HFFc6 (cell line): ENCODE data around the gene ANKMY1. TPM values are rescaled to one million over a fixed set of nuclear protein-coding genes. Genes with fewer than 3 reads are reported as not detected.

Experiments used
- DNase-seq: peaks from one replicate; pipeline ENCODE4 v3.0.0-alpha.2; 2018
- H3K27ac Mint-ChIP-seq: 2 replicates; pipeline ENCODE4 v1.8.0; 2020; ENCODE audit warnings: mild to moderate bottlenecking, mixed read lengths
- H3K27me3 Mint-ChIP-seq: 2 replicates; pipeline ENCODE4 v1.8.0; 2021; ENCODE audit warnings: mild to moderate bottlenecking, moderate library complexity, mixed read lengths; ENCODE audit not compliant: insufficient read depth
- H3K36me3 Mint-ChIP-seq: 2 replicates; pipeline ENCODE4 v1.8.0; 2021; ENCODE audit warnings: low read depth, mixed read lengths
- H3K4me1 Mint-ChIP-seq: 2 replicates; pipeline ENCODE4 v1.8.0; 2020; ENCODE audit warnings: low read depth, mixed read lengths
- H3K4me3 Mint-ChIP-seq: 2 replicates; pipeline ENCODE4 v1.8.0; 2020; ENCODE audit warnings: mild to moderate bottlenecking, moderate library complexity, mixed read lengths
- H3K9me3 Mint-ChIP-seq: 2 replicates; pipeline ENCODE4 v1.8.0; 2020; ENCODE audit warnings: mild to moderate bottlenecking, mixed read lengths
- total RNA-seq, 6 experiments: library from RNA; stranded (reverse); fragmentation: NEBNext Ultra II Directional; extraction: Animal tissue kit (Norgen Biotek cat#: 25700); gene quantifications; 2 replicates in 1 of 6; 3 replicates in 5 of 6; pipeline ENCODE4 v1.2.3, GENCODE V29; 2021
- TF ChIP-seq, protein P1 (sequence below): fragments of 200-600 bp; sonication (generic); IDR thresholded peaks from 2 replicates; pipeline ENCODE4 v1.5.0; 2021; ENCODE audit warnings: antibody characterized with exemption, mild to moderate bottlenecking

ANKMY1 gene
- total RNA-seq, 6 experiments from 2014 or later = 4.4 to 5.6 (median 5.2) TPM

DNA sequence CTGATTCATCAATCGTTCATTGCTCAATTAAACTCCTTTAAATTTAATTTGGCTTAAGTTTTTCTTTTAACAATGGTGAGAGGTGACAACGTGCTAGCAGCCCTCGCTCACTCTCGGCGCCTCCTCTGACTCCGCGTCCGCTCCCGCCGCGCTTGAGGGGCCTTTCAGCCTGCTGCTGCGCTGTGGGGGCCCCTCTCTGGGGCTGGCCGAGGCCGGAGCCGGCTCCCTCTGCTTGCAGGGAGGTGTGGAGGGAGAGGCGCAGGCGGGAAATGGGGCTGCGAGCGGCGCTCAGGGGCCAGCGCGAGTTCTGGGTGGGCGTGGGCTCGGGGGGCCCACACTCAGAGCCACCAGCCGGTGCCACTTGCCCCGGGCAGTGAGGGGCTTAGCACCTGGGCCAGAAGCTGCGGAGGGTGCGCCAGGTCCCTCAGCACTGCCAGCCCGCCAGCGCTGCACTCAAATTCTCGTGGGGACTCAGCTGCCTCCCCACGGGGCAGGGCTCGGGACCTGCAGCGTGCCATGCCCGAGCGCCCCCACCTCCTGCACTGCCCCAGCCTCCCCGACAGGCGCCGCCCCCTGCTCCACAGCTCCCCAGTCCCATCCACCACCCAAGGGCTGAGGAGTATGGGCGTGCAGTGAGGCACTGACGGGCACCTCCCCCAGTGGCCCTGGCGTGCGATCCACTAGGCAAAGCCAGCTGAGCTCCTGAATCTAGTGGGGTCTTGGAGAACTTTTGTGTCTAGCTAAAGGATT is 19.6 kb downstream of the ANKMY1 start:
- Mint-ChIP-seq H3K36me3 (peaks cover 33% of the 10 kb centered on the region), H3K4me1 (no peaks in the 10 kb centered on the region), H3K9me3 (no peaks in the 10 kb centered on the region; the same call in 1 of the 2 replicates), H3K27me3 (no peaks in the 10 kb centered on the region; the same call in 1 of the 2 replicates), H3K4me3 (no peak overlapping the region), H3K27ac (no peak overlapping the region)
- TF ChIP-seq, protein P1, sequence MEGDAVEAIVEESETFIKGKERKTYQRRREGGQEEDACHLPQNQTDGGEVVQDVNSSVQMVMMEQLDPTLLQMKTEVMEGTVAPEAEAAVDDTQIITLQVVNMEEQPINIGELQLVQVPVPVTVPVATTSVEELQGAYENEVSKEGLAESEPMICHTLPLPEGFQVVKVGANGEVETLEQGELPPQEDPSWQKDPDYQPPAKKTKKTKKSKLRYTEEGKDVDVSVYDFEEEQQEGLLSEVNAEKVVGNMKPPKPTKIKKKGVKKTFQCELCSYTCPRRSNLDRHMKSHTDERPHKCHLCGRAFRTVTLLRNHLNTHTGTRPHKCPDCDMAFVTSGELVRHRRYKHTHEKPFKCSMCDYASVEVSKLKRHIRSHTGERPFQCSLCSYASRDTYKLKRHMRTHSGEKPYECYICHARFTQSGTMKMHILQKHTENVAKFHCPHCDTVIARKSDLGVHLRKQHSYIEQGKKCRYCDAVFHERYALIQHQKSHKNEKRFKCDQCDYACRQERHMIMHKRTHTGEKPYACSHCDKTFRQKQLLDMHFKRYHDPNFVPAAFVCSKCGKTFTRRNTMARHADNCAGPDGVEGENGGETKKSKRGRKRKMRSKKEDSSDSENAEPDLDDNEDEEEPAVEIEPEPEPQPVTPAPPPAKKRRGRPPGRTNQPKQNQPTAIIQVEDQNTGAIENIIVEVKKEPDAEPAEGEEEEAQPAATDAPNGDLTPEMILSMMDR = no peak
- no peak for DNase-seq

GRCh38 chr2:240532031-240532775 is 25.6 kb downstream of the ANKMY1 start:
- H3K4me3 Mint-ChIP-seq = no peak overlapping the region
- H3K9me3 Mint-ChIP-seq = peaks cover 30% of the 10 kb centered on the region
- no peaks in the 10 kb centered on the region; the same call in 1 of the 2 replicates for H3K27me3 Mint-ChIP-seq
- H3K27ac Mint-ChIP-seq = no peak overlapping the region
- no peaks in the 10 kb centered on the region for H3K4me1 Mint-ChIP-seq
- no peak for DNase-seq
- peaks cover 54% of the 10 kb centered on the region for H3K36me3 Mint-ChIP-seq
- TF ChIP-seq, protein P1 = no peak

DNA sequence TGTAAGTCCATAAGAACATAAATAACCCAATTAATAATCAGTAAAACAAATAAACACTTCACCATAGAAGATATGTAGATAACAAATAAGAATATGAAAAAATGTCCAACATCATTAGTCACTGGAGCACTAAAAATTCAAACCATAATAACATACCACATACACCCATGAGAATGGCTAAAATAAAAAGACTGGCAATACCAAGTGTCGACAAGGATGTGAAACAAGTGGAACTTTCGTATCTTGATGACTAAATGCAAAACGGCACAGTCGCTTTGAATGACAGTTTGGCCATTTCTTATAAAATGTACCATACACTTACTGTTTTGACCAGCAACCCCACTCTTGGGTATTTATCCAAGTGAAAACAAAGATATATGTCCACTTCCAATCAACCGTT is 26.8 kb downstream of the ANKMY1 start:
- Mint-ChIP-seq H3K4me3 (no peak overlapping the region), H3K4me1 (no peaks in the 10 kb centered on the region), H3K27ac (no peak overlapping the region), H3K27me3 (no peaks in the 10 kb centered on the region; the same call in 1 of the 2 replicates), H3K9me3 (peaks cover 35% of the 10 kb centered on the region), H3K36me3 (peaks cover 63% of the 10 kb centered on the region)
- no peak for DNase-seq
- TF ChIP-seq, protein P1 = no peak

DNA sequence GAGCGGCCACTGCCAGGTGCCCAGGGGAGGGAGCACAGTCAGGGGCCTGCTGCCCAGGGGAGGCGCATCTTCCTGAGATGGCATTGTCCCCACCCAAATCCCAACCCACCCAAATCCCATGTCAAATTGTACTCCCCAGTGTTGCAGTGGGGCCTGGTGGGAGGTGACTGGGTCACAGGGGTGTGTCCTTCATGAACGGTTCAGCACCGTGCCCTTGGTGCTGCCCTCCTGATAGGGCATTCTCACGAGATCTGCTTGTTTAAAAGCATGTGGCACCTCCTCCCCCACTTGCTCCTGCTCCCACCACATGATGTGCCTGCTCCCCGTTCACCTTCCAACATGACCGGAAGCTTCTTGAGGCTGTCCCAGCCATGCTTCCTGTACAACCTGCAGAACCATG is 27.6 kb downstream of the ANKMY1 start:
- DNase-seq = no peak
- no peaks in the 10 kb centered on the region for H3K4me1 Mint-ChIP-seq
- no peaks in the 10 kb centered on the region; the same call in 1 of the 2 replicates for H3K27me3 Mint-ChIP-seq
- H3K4me3 Mint-ChIP-seq = no peak overlapping the region
- no peak overlapping the region for H3K27ac Mint-ChIP-seq
- H3K9me3 Mint-ChIP-seq = peaks cover 41% of the 10 kb centered on the region
- peaks cover 69% of the 10 kb centered on the region for H3K36me3 Mint-ChIP-seq
- TF ChIP-seq, protein P1 = no peak

DNA sequence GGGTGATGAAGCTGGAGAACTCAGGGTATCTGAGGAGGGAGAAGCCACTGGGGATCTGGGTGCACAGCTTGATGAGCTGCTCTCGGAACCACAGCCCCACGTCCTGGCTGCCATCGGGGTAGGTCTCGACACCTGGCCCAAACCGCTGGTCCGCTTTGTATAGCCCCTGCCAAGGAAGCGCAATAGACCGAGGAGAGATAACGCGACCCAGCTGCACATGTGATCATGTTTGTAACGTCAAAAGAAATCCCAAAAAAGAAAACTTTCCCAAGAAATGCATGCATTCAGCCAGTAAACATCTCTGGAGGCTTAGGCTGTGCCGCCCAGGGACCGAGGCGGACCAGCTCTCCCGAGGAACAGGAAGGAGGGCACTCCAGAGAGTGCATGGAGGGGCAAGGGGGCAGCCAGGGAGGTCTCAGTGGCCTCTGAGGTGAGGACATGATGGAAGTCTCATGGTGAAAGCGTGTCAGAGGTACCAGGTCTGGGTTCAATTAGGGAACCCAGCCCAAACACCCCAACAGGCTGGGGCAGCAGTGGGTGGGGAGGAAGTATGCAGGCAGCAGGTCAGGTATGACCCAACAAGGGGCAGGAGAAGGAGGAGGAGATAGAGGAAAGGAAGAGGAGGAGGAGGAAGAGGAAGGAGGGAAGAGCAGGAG is 28.3 kb downstream of the ANKMY1 start:
- Mint-ChIP-seq H3K4me3 (no peak overlapping the region), H3K27me3 (no peaks in the 10 kb centered on the region; the same call in none of the 2 replicates), H3K4me1 (no peaks in the 10 kb centered on the region), H3K36me3 (peaks cover 76% of the 10 kb centered on the region), H3K27ac (no peak overlapping the region), H3K9me3 (peaks cover 48% of the 10 kb centered on the region)
- TF ChIP-seq, protein P1 = no peak
- no peak for DNase-seq
